Erythroblast (primary cell): Measurements from ENCODE around the gene LHPP.

Source experiments
- GATA1 ChIP-seq: IDR thresholded peaks from 2 replicates; pipeline ENCODE4 v1.6.1; 2011; ENCODE audit warnings: low read depth, mild to moderate bottlenecking, control low read depth, low read length, moderate library complexity
- POLR2A ChIP-seq: IDR thresholded peaks from 2 replicates; pipeline ENCODE4 v1.6.1; 2011; ENCODE audit warnings: mild to moderate bottlenecking, low read length

DNA sequence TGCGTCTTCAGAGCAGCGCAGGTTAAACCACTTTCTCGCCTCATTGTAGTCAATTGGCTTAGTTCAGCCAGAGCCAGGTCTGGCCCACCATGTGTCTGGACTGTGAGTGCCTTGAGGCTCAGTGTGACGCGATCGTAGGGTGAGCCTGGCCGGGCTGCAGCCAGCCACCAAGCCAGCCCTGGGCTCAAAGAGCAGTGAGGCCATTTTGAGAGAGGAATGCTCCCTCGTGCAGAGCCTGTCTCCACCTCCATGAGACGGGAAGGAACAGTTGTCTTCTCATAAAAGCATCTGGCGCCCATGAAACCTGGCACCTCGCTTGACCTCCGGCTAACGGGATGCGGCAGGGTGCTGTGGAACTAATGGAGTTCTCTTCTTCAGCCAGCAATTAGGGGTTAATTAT is 34.5 kb downstream of the LHPP start:
- TF ChIP-seq POLR2A, result no peak
- TF ChIP-seq GATA1, result no peak
